GM12874 (cell line): Measurements from ENCODE around the gene TMEFF2.

Experiments
- TF ChIP-seq, protein P1 (sequence below): IDR thresholded peaks from 2 replicates; pipeline ENCODE4 v1.5.1; 2011; ENCODE audit warnings: low read depth, mild to moderate bottlenecking, control low read depth, low read length, moderate library complexity; ENCODE audit not compliant: insufficient read depth

The TMEFF2 gene

DNA sequence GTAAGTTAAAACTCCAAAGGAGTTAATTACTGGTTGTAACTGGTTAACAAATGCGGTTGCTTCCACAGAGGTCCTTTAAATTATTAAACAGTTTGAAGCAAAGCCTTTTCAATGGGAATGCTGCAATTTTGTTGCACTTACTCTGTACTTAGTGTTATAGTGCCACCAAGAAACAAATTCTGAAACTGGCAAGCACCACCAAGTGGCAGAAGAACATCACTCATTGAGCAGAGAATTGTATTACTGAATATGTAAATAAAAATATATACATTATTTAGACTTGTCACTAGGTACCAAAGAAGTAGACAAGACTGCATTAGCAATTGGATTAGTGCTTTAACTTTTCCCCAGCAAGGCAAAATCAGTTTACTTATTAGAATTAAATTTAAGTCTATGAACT, 2.6 kb upstream of the TMEFF2 start:
- TF ChIP-seq, protein P1, sequence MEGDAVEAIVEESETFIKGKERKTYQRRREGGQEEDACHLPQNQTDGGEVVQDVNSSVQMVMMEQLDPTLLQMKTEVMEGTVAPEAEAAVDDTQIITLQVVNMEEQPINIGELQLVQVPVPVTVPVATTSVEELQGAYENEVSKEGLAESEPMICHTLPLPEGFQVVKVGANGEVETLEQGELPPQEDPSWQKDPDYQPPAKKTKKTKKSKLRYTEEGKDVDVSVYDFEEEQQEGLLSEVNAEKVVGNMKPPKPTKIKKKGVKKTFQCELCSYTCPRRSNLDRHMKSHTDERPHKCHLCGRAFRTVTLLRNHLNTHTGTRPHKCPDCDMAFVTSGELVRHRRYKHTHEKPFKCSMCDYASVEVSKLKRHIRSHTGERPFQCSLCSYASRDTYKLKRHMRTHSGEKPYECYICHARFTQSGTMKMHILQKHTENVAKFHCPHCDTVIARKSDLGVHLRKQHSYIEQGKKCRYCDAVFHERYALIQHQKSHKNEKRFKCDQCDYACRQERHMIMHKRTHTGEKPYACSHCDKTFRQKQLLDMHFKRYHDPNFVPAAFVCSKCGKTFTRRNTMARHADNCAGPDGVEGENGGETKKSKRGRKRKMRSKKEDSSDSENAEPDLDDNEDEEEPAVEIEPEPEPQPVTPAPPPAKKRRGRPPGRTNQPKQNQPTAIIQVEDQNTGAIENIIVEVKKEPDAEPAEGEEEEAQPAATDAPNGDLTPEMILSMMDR: no peak

DNA sequence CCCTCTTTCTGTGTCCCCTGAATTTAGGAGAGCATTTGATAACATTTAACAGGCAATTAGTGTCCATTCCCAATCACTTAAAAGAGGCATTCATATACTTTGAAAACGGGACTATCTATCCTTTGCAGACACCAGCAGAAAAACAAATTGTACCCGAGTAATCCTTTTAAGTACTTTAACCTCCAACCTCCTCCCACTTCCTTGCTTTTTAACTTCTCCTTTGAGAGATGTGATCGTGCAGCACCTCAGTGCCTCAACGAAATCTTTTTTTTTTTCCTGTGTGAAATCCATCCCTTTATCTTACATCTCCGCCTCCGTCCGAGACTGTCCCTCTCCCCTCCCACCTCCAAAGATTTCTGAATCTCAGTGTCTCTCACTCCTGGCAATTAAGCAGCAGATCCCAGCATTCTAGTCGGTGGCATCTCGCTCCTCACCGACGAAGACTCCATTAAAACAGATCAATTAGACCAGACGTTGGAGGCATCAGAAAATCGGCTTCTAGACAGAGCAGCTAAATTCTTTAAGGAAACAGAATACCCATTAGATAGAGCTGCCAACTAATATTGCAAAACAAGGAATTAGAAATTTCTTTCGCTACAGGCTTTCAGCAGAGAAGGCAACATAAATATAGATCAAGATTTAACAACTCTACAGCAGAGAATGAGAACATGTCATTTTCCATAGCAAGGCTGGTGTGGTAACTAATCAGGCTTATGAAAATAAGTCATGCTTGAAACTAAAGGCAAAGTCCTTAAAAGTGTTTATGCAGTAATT, 1.9 kb upstream of the TMEFF2 start:
- TF ChIP-seq, protein P1: no peak

DNA sequence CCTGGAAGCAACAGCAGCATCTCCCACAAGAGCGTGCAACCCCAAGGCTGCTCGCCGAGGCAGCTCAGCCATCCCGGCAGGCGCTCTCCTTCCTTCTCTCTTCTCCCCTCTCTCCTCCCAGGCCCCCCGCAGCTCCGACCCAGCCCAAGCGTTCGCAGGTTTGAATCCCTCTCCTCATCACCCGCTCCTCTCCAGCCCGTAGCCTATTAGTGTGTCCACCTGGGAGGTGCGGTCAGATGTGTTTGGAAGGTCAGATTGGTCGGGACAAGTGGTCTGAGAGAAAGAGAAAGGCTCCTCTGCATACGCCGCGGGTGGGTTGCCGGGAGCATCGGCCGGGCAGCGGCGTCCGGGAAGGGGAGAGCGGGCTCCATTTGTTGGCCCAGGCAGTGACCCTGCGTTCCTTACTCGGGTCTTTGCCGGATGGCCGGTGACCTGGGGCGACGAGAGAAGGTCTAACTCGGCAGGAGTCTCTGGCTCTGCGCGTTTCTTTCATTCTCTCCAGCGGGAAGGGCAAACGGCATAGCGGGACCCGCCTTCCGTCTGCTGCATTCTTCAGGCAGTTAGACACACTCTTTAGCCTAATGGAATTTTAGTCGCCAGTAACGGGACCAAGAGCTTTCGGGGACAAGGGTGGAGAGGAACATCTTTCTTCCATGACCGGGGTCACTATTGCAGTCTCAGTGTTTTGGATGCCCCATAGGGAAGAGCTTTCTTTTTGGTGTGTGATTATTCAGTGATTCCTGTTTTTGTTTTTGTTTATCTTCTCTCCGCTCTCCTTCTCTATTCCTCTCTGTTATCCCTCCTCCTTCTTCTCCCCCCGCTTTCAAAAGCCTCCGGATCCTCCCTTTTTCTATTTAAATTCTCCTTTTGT, 1.1 kb upstream of the TMEFF2 start:
- TF ChIP-seq, protein P1: no peak

DNA sequence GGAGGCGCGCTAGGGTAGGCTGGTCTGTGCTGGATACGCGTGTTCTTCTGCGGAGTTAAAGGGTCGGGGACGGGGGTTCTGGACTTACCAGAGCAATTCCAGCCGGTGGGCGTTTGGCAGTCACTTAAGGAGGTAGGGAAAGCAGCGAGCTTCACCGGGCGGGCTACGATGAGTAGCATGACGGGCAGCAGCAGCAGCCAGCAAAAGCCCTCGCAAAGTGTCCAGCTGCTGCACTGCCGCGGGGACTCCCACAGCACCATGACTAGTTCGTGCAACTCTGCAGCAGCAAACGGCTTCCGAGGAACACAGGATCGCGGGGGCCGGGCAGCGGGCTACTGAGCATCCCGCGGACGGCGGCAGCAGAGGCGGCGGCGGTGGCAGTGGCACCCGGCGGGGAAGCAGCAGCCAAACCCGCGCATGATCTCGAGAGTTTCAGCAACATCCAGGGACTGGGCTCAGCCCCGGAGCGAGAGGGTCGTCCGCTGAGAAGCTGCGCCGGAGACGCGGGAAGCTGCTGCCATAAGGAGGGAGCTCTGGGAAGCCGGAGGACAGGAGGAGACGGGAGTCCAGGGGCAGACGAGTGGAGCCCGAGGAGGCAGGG, 368 bp downstream of the TMEFF2 start:
- TF ChIP-seq, protein P1: no peak

DNA sequence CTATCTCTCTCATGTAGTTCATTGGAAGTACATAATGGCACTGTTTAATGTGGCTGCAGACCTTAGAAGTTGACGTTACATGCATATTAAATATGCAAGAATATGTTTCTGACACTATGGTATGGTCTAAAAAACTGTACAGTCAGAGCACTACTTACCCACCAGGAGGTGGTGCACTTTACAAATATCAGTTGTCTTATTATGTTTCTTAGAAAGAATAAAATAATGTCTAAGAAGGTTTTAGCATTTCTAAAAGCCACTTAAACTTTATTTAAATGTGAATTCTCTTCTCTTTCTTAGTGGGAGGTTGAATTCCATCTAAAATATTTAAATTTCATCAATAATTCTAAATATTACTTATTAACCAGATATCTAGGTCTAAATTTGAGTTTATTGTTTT, 4.3 kb downstream of the TMEFF2 start:
- TF ChIP-seq, protein P1: no peak

DNA sequence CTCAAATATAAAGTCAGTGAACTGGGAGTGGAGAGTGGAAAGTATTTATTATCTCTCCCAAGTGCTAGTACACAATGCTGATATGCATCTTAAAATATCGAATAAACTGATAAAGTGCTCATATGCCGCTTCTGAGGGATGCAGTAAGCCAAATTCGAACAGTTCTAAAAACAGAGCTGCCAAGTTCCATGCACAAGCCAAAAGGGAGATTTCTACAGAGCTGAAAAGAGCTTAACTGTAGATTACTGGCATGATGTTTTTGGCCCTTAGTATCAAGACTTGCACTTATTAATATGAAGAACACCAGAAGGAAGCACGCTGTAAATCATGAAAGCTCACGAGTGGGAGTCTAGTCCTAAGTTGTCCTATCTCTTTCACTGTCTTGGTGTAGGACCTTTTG, 7.9 kb downstream of the TMEFF2 start:
- TF ChIP-seq, protein P1: no peak

DNA sequence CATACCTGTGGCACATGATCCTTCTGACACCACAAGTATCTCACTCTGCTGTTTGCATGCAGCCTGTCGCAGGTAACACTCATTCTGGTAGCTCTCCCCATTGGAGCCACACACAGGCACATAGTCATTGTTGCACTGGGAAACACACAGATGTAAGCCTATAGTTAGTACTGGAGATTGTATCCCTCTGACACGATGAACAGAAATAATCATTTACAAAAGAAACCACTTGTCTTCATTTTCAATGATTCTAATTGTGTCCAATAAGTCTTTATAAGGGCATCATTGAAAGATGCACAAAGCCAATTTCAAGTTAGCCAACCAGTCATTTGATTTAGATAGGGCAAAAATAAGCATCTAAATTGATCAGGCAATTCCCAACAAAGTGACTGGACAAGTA, 10.4 kb downstream of the TMEFF2 start:
- TF ChIP-seq, protein P1: no peak
